ENCODE results near the gene LRRC40.
"Not testable (repeated sequence)": the region's sequence is repeated elsewhere in the genome, so short reads cannot be mapped to it uniquely, and the experiment has no call there.

Gene LRRC40

GRCh38 chr1:70200065-70200464 lies 5.3 kb downstream of the LRRC40 start:
- DNase-seq, result no peak

GRCh38 chr1:70196333-70196732 lies 9.0 kb downstream of the LRRC40 start:
- DNase-seq, result no peak

DNA sequence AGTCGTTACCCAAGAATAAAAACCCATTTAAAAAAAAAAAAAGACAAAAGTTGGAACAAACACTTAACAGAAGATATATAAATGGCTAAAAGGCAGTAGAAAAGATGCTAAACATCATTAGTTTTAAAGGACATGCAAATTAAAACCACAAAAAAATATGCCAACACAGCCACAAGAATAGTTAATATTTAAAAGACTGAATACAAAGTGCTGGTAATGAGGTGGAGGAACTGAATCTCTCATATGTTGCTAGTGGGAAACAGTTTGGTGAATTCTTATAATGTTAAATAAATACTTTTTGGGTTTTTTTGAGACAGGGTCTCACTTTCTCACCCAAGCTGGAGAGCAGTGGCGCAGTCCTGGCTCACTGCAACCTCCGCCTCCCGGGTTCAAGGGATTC lies 10.0 kb downstream of the LRRC40 start:
- no peak for DNase-seq

GRCh38 chr1:70194601-70195000 lies 10.8 kb downstream of the LRRC40 start:
- no peak for DNase-seq

DNA sequence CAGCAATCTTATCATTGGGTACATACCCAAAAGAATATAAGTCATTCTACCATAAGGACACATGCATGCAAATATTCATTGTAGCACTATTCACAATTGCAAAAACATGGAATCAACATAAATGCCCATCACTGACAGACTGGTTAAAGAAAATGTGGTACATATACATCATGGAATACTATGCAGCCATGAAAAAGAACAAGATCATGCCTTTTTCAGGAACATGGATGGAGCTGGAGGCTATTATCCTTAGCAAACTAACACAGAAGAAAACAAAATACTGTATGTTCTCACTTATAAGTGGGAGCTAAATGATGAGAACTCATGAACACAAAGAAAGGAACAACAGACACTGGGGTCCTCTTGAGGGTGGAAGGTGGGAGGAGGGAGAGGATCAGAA lies 12.9 kb downstream of the LRRC40 start:
- not testable (repeated sequence) for DNase-seq

- DNase-seq, result no peak
Measured at GRCh38 chr1:70190180-70190579, 15.2 kb downstream of the LRRC40 start.

GRCh38 chr1:70188522-70188921 lies 16.9 kb downstream of the LRRC40 start:
- no peak for DNase-seq

DNA sequence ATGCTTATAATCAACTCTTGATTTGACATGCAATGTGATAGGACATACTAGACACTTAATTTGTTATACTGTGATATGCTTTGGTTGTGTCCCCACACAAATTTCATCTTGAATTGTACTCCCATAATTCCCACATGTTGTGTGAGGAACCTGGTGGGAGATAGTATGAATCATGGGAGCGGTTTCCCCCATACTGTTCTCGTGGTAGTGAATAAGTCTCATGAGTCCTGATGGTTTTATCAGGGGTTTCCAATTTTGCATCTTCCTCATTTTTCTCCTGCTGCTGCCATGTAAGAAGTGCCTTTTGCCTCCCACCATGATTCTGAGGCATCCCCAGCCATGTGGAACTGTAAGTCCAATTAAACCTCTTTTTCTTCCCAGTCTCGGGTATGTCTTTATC lies 20.2 kb downstream of the LRRC40 start:
- not testable (repeated sequence) for DNase-seq

DNA sequence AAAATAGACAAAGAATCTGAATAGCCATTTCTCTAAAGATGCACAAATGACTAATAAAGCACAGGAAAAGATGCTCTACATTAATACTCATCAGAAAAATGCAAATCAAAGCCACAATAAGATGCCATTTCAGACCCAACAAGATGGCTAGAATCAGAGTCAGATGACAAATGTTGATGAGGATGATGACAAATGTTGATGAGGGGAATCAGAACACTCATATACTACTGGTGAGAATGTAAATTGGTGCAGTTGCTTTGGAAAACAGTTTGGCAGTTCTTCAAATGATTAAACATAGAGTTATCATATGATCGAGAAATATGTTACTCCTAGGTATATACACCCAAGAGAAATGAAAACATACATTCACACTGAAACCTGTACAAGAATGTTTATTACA lies 33.9 kb downstream of the LRRC40 start:
- no peak for DNase-seq

- DNase-seq, result no peak
Measured at GRCh38 chr1:70169018-70169839, 36.1 kb downstream of the LRRC40 start.

DNA sequence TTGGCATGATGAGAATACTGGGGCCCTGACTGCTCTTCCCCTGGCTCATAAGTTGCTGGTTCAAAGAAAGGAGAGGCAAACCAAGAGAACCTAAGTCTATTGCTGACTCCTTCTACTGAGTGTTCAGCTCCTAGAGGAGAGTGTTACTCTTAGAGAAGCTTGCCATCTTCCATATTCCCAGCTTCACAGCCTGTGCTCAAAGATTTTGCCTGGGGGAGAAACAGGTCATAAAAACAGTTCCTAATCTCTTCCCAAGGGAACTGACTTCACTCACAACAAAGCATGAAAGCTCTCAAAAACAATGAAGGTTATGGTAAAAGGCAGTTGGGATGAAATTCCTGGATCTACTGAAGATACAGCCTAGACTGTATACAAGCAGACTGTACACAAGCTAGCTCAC lies 37.1 kb downstream of the LRRC40 start:
- no peak for DNase-seq

DNA sequence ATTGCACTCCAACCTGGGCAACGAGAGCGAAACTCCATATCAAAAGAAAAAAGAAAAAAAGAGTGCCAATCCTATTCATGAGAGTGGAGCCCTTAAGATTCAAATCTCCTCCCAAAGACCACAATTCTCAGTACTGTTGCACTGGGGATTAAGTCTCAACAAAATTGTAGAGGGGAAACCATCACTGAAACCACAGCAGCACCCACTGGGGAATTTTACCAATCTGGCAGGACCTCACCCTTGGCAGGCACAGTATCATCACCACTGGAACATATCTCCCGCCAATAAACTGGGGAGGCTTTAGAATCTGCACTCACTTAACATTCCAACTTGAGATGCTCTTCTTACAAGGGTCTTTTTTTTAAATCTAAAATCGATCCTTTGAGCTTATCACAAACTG lies 41.0 kb downstream of the LRRC40 start:
- DNase-seq, result no peak

DNA sequence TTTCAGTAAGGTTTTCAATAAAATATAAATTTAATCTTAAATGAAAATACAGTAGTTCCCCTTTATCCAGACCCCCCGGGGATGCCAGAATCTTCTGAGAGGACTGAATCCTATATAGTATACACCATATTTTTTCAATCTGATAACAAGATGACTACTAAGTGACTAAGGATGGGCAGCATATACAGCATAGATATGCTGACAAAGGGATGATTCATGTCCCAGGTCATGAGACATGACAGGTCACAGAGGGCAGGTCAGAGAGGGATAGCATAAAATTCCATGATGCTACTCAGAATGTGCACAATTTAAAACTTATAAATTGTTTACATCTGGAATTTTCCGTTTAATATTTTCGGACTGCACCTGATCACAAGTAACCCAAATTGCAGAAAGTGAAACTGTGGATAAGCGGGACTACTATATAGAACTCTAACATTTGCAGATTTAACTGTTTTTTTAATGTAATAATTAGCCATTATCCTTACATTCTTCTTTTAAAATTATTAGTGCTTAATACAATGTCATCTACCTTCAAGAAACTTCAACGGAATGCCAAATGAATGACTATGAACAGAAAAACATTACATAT lies 48.8 kb downstream of the LRRC40 start:
- no peak for DNase-seq

GRCh38 chr1:70153739-70154138 lies 51.6 kb downstream of the LRRC40 start:
- DNase-seq, result no peak

DNA sequence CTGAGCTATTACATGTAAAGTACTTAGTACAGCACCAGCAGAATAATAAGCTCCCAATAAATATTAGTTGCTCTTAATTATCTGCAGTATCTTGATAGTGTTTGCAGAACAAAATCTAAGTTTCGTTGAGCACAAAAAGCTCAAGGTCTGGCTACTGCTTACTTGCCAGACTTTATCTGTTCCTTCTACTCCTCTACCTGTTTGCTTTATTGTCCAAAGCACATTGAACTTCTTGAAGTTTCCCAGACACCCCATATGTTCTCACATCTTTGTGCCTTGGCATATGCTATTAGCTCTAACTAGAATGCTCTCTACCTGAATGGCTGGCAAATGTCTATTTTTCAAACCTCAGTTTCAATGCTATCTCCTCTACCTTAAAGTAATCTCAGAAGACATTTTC lies 54.9 kb downstream of the LRRC40 start:
- DNase-seq, result no peak

GRCh38 chr1:70146488-70146887 lies 58.9 kb downstream of the LRRC40 start:
- DNase-seq, result no peak

GRCh38 chr1:70143048-70143659 lies 62.2 kb downstream of the LRRC40 start:
- no peak for DNase-seq

DNA sequence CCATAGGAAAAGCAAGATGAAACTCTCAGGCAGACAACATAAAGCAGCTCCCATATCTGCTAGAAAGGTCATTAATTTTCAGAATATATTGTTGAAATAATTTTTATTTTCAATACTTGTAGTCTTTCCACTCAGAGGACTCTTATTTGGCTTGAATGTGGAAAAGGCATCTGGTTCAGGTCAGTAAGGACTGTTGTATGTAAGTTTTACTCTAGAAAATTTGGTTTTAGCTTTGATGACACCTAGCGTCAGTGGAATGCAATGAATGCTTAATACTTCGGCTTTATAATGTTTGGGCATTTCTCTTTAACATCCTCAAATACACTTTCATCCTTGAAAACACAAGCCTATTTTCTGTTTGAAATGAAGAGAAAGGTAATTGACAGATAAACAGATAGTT lies 63.3 kb downstream of the LRRC40 start:
- no peak for DNase-seq

GRCh38 chr1:70140894-70141293 lies 64.5 kb downstream of the LRRC40 start:
- DNase-seq, result no peak

- DNase-seq, result no peak
Measured at GRCh38 chr1:70140343-70140742, 65.0 kb downstream of the LRRC40 start.

- no peak for DNase-seq
Measured at GRCh38 chr1:70134148-70134547, 71.2 kb downstream of the LRRC40 start.

DNA sequence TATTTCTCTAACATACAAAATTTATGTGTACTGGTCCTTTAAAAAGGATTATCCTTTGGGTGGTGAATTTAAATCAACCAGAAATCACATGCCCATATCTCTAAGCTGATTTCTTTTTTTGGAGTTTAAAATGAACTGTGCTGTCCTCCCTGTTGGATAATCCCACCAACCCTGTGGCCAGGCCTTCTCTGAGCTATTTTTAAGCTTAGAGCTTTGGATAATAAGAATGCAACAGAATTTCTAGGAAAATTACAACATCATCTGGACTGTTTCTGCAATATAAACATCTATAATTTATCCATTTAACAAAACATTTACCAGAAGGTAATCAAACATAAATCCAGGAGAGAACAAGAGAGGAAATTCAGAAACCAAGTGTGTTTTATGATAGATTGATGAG lies 88.3 kb downstream of the LRRC40 start:
- no peak for DNase-seq

DNA sequence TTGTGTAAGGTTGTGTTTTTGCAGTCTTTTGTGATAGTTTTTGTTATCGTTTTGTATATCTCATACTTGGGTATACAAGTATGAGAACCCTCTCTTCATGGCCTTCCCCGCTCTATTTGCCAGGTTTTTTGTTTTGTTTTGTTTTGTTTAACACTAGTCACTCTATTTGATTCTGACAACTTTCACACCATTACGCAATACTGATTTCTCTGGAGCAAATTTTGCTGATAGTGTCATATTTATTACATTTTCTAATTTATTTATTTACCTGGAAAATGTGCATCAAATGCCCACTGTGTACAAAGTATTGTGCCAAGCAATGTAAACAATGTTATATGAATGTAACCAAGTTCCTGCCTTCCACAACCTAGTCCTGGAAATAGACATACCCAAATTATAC lies 90.1 kb downstream of the LRRC40 start:
- no peak for DNase-seq

GRCh38 chr1:70112838-70113237 lies 92.5 kb downstream of the LRRC40 start:
- no peak for DNase-seq
